NCI-H748 (cell line): ENCODE measurements around the gene TMEM9.
A peak's percentile ranks its signal among the peaks of the same experiment; 100 is the strongest.

Experiments
- DNase-seq: peaks from one replicate; lab custom pipeline; 2025; ENCODE audit not compliant: unreplicated experiment; lab: John Stamatoyannopoulos, UW

Gene TMEM9

GRCh38 chr1:201154389-201155165, at the start of gene TMEM9:
TMEM9 (minus strand) TSS chr1:201154474; CDS start chr1:201153923, 551 bp downstream.
- DNase-seq: peak; percentile 94

- no peak for DNase-seq
These were observed 44.3 kb upstream of the TMEM9 start for GRCh38 chr1:201198598-201198997.

GRCh38 chr1:201194046-201194445, 39.8 kb upstream of the TMEM9 start:
- no peak for DNase-seq

- no peak for DNase-seq
These were observed 38.1 kb upstream of the TMEM9 start for GRCh38 chr1:201192261-201192788.

GRCh38 chr1:201191653-201192260, 37.5 kb upstream of the TMEM9 start:
- DNase-seq: no peak

- peak; percentile 46 for DNase-seq
These were observed 36.4 kb upstream of the TMEM9 start, which contains the start of gene IGFN1 for GRCh38 chr1:201190624-201191051. IGFN1 (plus strand) TSS chr1:201190824; CDS start chr1:201193294, 2,470 bp downstream.

GRCh38 chr1:201190005-201190404, 35.7 kb upstream of the TMEM9 start:
- DNase-seq: no peak

GRCh38 chr1:201189085-201189484, 34.8 kb upstream of the TMEM9 start:
- no peak for DNase-seq

GRCh38 chr1:201186192-201186591, 31.9 kb upstream of the TMEM9 start:
- no peak for DNase-seq

- DNase-seq: no peak
These were observed 31.4 kb upstream of the TMEM9 start for GRCh38 chr1:201185527-201186128.

- no peak for DNase-seq
These were observed 30.8 kb upstream of the TMEM9 start for GRCh38 chr1:201185123-201185453.

- peak; percentile 46 for DNase-seq
These were observed 30.2 kb upstream of the TMEM9 start for GRCh38 chr1:201184307-201185122.

GRCh38 chr1:201183753-201184152, 29.5 kb upstream of the TMEM9 start:
- no peak for DNase-seq

GRCh38 chr1:201183209-201183608, 28.9 kb upstream of the TMEM9 start:
- DNase-seq: peak; percentile 51

- peak; percentile 40 for DNase-seq
These were observed 27.5 kb upstream of the TMEM9 start for GRCh38 chr1:201181726-201182125.

- DNase-seq: no peak
These were observed 27.0 kb upstream of the TMEM9 start for GRCh38 chr1:201181323-201181722.

GRCh38 chr1:201180901-201181300, 26.6 kb upstream of the TMEM9 start:
- DNase-seq: no peak

- no peak for DNase-seq
These were observed 25.9 kb upstream of the TMEM9 start for GRCh38 chr1:201180141-201180540.

GRCh38 chr1:201178718-201179117, 24.4 kb upstream of the TMEM9 start:
- DNase-seq: no peak

GRCh38 chr1:201176940-201177339, 22.7 kb upstream of the TMEM9 start:
- DNase-seq: no peak
